ENCODE measurements around the gene KRT79. TPM values are rescaled to one million over a fixed set of nuclear protein-coding genes. Genes with fewer than 3 reads are reported as not detected.
"Not testable (repeated sequence)": the region's sequence is repeated elsewhere in the genome, so short reads cannot be mapped to it uniquely, and the experiment has no call there.

Gene KRT79
- not detected for total RNA-seq (ENCODE audit: unreplicated experiment)
- long read RNA-seq = 0 reads

GRCh38 chr12:52833922-52834726, at the start of gene KRT79:
Gene KRT79, minus strand, starts transcription at chr12:52834311. Its CDS starts 51 bp downstream, at chr12:52834260.
- TF ChIP-seq, protein P1, sequence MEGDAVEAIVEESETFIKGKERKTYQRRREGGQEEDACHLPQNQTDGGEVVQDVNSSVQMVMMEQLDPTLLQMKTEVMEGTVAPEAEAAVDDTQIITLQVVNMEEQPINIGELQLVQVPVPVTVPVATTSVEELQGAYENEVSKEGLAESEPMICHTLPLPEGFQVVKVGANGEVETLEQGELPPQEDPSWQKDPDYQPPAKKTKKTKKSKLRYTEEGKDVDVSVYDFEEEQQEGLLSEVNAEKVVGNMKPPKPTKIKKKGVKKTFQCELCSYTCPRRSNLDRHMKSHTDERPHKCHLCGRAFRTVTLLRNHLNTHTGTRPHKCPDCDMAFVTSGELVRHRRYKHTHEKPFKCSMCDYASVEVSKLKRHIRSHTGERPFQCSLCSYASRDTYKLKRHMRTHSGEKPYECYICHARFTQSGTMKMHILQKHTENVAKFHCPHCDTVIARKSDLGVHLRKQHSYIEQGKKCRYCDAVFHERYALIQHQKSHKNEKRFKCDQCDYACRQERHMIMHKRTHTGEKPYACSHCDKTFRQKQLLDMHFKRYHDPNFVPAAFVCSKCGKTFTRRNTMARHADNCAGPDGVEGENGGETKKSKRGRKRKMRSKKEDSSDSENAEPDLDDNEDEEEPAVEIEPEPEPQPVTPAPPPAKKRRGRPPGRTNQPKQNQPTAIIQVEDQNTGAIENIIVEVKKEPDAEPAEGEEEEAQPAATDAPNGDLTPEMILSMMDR (IDR thresholded peaks at IDR 0.05; ENCODE audit: partially characterized antibody, unreplicated experiment) = no peak
- H3K9me3 Mint-ChIP-seq (ENCODE audit: unreplicated experiment) = peaks cover 5% of the 10 kb centered on the region
- no peaks in the 10 kb centered on the region for H3K36me3 Mint-ChIP-seq (ENCODE audit: unreplicated experiment)
- no peak within 1 kb of the TSS for H3K27ac Mint-ChIP-seq (ENCODE audit: unreplicated experiment)
- H3K4me3 Mint-ChIP-seq (ENCODE audit: unreplicated experiment) = no peak within 1 kb of the TSS
- H3K27me3 Mint-ChIP-seq (ENCODE audit: unreplicated experiment) = peaks cover 5% of the 10 kb centered on the region
- no peaks in the 10 kb centered on the region for H3K4me1 Mint-ChIP-seq (ENCODE audit: low read depth, unreplicated experiment)
- DNase-seq = no peak

DNA sequence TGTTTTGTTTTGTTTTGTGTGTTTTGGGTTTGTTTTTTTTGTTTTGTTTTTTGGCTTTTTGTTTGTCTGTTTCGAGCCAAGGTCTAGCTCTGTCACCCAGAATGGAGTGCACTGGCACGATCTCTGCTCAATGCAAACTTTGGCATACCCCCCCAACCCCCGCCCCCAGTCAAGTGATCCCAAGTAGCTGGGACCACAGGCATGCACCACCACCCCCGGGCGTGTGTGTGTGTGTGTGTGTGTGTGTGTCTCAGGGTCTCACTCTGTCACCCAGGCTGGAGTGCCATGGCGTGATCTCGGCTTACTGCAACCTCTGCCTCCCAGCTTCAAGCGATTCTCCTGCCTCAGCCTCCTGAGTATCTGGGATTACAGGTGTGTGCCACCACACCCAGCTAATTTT, 46.4 kb upstream of the KRT79 start:
- not testable (repeated sequence) for DNase-seq; H3K4me1 Mint-ChIP-seq (ENCODE audit: low read depth, unreplicated experiment); H3K27ac Mint-ChIP-seq (ENCODE audit: unreplicated experiment); H3K27me3 Mint-ChIP-seq (ENCODE audit: unreplicated experiment); H3K9me3 Mint-ChIP-seq (ENCODE audit: unreplicated experiment); H3K36me3 Mint-ChIP-seq (ENCODE audit: unreplicated experiment)
- peak overlapping the region; percentile 38 for H3K4me3 Mint-ChIP-seq (ENCODE audit: unreplicated experiment)

GRCh38 chr12:52879394-52880351, 45.6 kb upstream of the KRT79 start:
- TF ChIP-seq, protein P1 (IDR thresholded peaks at IDR 0.05; ENCODE audit: partially characterized antibody, unreplicated experiment) = peak; percentile 85
- DNase-seq = peak; percentile 85
- H3K36me3 Mint-ChIP-seq (ENCODE audit: unreplicated experiment) = no peaks in the 10 kb centered on the region
- H3K9me3 Mint-ChIP-seq (ENCODE audit: unreplicated experiment) = peaks cover 2% of the 10 kb centered on the region
- H3K27ac Mint-ChIP-seq (ENCODE audit: unreplicated experiment) = no peak overlapping the region
- peaks cover 5% of the 10 kb centered on the region for H3K4me1 Mint-ChIP-seq (ENCODE audit: low read depth, unreplicated experiment)
- H3K4me3 Mint-ChIP-seq (ENCODE audit: unreplicated experiment) = no peak overlapping the region
- H3K27me3 Mint-ChIP-seq (ENCODE audit: unreplicated experiment) = peaks cover 9% of the 10 kb centered on the region

- peaks cover 12% of the 10 kb centered on the region for H3K27me3 Mint-ChIP-seq (ENCODE audit: unreplicated experiment)
- peaks cover 2% of the 10 kb centered on the region for H3K9me3 Mint-ChIP-seq (ENCODE audit: unreplicated experiment)
- H3K27ac Mint-ChIP-seq (ENCODE audit: unreplicated experiment) = no peak overlapping the region
- peaks cover 7% of the 10 kb centered on the region for H3K4me1 Mint-ChIP-seq (ENCODE audit: low read depth, unreplicated experiment)
- no peak overlapping the region for H3K4me3 Mint-ChIP-seq (ENCODE audit: unreplicated experiment)
- no peak for DNase-seq
- no peaks in the 10 kb centered on the region for H3K36me3 Mint-ChIP-seq (ENCODE audit: unreplicated experiment)
- TF ChIP-seq, protein P1 (IDR thresholded peaks at IDR 0.05; ENCODE audit: partially characterized antibody, unreplicated experiment) = no peak
These were observed 44.6 kb upstream of the KRT79 start for GRCh38 chr12:52878507-52879393.

GRCh38 chr12:52877242-52877641, 43.1 kb upstream of the KRT79 start:
- no peak for DNase-seq
- H3K4me1 Mint-ChIP-seq (ENCODE audit: low read depth, unreplicated experiment) = peaks cover 8% of the 10 kb centered on the region
- H3K27ac Mint-ChIP-seq (ENCODE audit: unreplicated experiment) = no peak overlapping the region
- no peak overlapping the region for H3K4me3 Mint-ChIP-seq (ENCODE audit: unreplicated experiment)
- no peaks in the 10 kb centered on the region for H3K36me3 Mint-ChIP-seq (ENCODE audit: unreplicated experiment)
- peaks cover 2% of the 10 kb centered on the region for H3K9me3 Mint-ChIP-seq (ENCODE audit: unreplicated experiment)
- TF ChIP-seq, protein P1 (IDR thresholded peaks at IDR 0.05; ENCODE audit: partially characterized antibody, unreplicated experiment) = no peak
- peaks cover 12% of the 10 kb centered on the region for H3K27me3 Mint-ChIP-seq (ENCODE audit: unreplicated experiment)

Measured in glutamatergic neuron (in vitro differentiated cells).